ENCODE data around the gene TINCR. TPM values are rescaled to one million over a fixed set of nuclear protein-coding genes. Genes with fewer than 3 reads are reported as not detected.
A peak's percentile ranks its signal among the peaks of the same experiment; 100 is the strongest.

Gene TINCR
- total RNA-seq, 1 experiment from 2014 or later: 0.34 TPM

DNA sequence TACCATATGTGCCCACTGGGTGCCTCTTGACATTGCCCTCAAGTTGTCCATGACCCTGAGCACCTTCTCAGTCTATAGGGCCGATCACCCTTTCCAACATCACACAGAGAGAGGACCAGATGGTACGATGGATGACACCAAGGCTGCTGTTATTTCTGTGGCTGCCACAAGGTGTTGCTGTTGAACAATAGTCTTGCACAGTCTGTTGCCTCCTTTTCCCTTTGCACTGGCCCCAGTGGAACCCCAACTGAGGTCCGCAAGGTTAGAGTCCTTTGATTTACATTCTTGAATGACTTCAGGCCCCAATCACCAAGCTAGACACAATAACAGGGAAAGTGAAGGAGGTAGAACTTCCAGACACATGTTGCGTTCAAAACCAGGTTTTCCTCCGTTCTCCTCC is 52.0 kb downstream of the TINCR start:
- DNase-seq (ENCODE audit: low spot score): no peak
- H3K36me3 ChIP-seq (ENCODE audit: insufficient read depth, low read length, poor library complexity, severe bottlenecking): no peaks in the 10 kb centered on the region
- no peak overlapping the region for H3K27ac ChIP-seq (ENCODE audit: low read depth, low read length, poor library complexity, severe bottlenecking)
- H3K9me3 ChIP-seq (ENCODE audit: low read depth, low read length, poor library complexity, severe bottlenecking): peaks cover 9% of the 10 kb centered on the region
- H3K4me3 ChIP-seq (ENCODE audit: low read depth, low read length, poor library complexity, severe bottlenecking): no peak overlapping the region
- no peaks in the 10 kb centered on the region for H3K4me1 ChIP-seq (ENCODE audit: insufficient read depth, low read length, poor library complexity, severe bottlenecking)
- H3K27me3 ChIP-seq (replicated peaks; ENCODE audit: insufficient read depth, low read depth, low read length, poor library complexity): no peaks in the 10 kb centered on the region
- ChIA-PET CTCF (no interaction called here), POLR2A (ENCODE audit: low non-redundant PET) (no interaction called here)
- TF ChIP-seq EZH2 (IDR thresholded peaks at IDR 0.05; ENCODE audit: borderline replicate concordance, low read depth, low read length, poor library complexity, severe bottlenecking) (no peak), CTCF (conservative IDR thresholded peaks at IDR 0.05; ENCODE audit: low read depth, low read length) (peak; percentile 46)
- no TSS peak for BruUV-seq (replicated peaks)
- intact Hi-C loops (cut with micrococcal nuclease; ENCODE audit: unreplicated experiment): no loop called here

GRCh38 chr19:5514001-5514400 is 53.8 kb downstream of the TINCR start:
- Histone ChIP-seq H3K36me3 (ENCODE audit: insufficient read depth, low read length, poor library complexity, severe bottlenecking) (no peaks in the 10 kb centered on the region), H3K27me3 (replicated peaks; ENCODE audit: insufficient read depth, low read depth, low read length, poor library complexity) (no peaks in the 10 kb centered on the region), H3K9me3 (ENCODE audit: low read depth, low read length, poor library complexity, severe bottlenecking) (peaks cover 9% of the 10 kb centered on the region), H3K4me3 (ENCODE audit: low read depth, low read length, poor library complexity, severe bottlenecking) (no peak overlapping the region), H3K27ac (ENCODE audit: low read depth, low read length, poor library complexity, severe bottlenecking) (no peak overlapping the region), H3K4me1 (ENCODE audit: insufficient read depth, low read length, poor library complexity, severe bottlenecking) (no peaks in the 10 kb centered on the region)
- no TSS peak for BruUV-seq (replicated peaks)
- intact Hi-C loops (cut with micrococcal nuclease; ENCODE audit: unreplicated experiment): no loop called here
- CTCF ChIA-PET: no interaction called here
- POLR2A ChIA-PET (ENCODE audit: low non-redundant PET): no interaction called here
- no peak for DNase-seq (ENCODE audit: low spot score)
- TF ChIP-seq EZH2 (IDR thresholded peaks at IDR 0.05; ENCODE audit: borderline replicate concordance, low read depth, low read length, poor library complexity, severe bottlenecking): no peak
- no peak for TF ChIP-seq CTCF (conservative IDR thresholded peaks at IDR 0.05; ENCODE audit: low read depth, low read length)

GRCh38 chr19:5512715-5513114 is 55.0 kb downstream of the TINCR start:
- H3K4me3 ChIP-seq (ENCODE audit: low read depth, low read length, poor library complexity, severe bottlenecking): no peak overlapping the region
- H3K27ac ChIP-seq (ENCODE audit: low read depth, low read length, poor library complexity, severe bottlenecking): no peak overlapping the region
- H3K36me3 ChIP-seq (ENCODE audit: insufficient read depth, low read length, poor library complexity, severe bottlenecking): no peaks in the 10 kb centered on the region
- TF ChIP-seq CTCF (conservative IDR thresholded peaks at IDR 0.05; ENCODE audit: low read depth, low read length) (no peak), EZH2 (IDR thresholded peaks at IDR 0.05; ENCODE audit: borderline replicate concordance, low read depth, low read length, poor library complexity, severe bottlenecking) (no peak)
- H3K9me3 ChIP-seq (ENCODE audit: low read depth, low read length, poor library complexity, severe bottlenecking): peaks cover 9% of the 10 kb centered on the region
- POLR2A ChIA-PET (ENCODE audit: low non-redundant PET): no interaction called here
- no peaks in the 10 kb centered on the region for H3K4me1 ChIP-seq (ENCODE audit: insufficient read depth, low read length, poor library complexity, severe bottlenecking)
- intact Hi-C loops (cut with micrococcal nuclease; ENCODE audit: unreplicated experiment): no loop called here
- H3K27me3 ChIP-seq (replicated peaks; ENCODE audit: insufficient read depth, low read depth, low read length, poor library complexity): no peaks in the 10 kb centered on the region
- CTCF ChIA-PET: no interaction called here
- BruUV-seq (replicated peaks): no TSS peak
- DNase-seq (ENCODE audit: low spot score): no peak

Other genes with a start within 250 kb of the TINCR start
- 215 and 240 TPM in 2 replicates for gene PTPRS, start 227.1 kb downstream of the TINCR start, total RNA-seq (2021)
- not detected in 2 replicates for gene ZNRF4, start 112.5 kb downstream of the TINCR start, total RNA-seq (2021)
- 124 and 153 TPM in 2 replicates for gene SAFB2, start 54.8 kb upstream of the TINCR start, total RNA-seq (2021)
- 158 and 171 TPM in 2 replicates for gene SAFB, start 55.1 kb upstream of the TINCR start, total RNA-seq (2021)
- gene MICOS13, start 112.6 kb upstream of the TINCR start, total RNA-seq (2021): 36.3 and 43.6 TPM in 2 replicates
- gene HSD11B1L, start 113.1 kb upstream of the TINCR start, total RNA-seq (2021): 5.7 and 8.2 TPM in 2 replicates
- 984 and 992 TPM in 2 replicates for gene RPL36, start 122.3 kb upstream of the TINCR start, total RNA-seq (2021)
- 152 and 160 TPM in 2 replicates for gene LONP1, start 152.2 kb upstream of the TINCR start, total RNA-seq (2021)
- gene CATSPERD, start 152.7 kb upstream of the TINCR start, total RNA-seq (2021): not detected in 2 replicates
- gene PRR22, start 216.8 kb upstream of the TINCR start, total RNA-seq (2021): 6.5 and 8.2 TPM in 2 replicates
- gene DUS3L, start 223.2 kb upstream of the TINCR start, total RNA-seq (2021): 56.8 and 85.3 TPM in 2 replicates
- gene NRTN, start 237.1 kb upstream of the TINCR start, total RNA-seq (2021): 1.6 and 3.9 TPM in 2 replicates